GM19043 (cell line): ENCODE results near the gene PCNX2.
A peak's percentile ranks its signal among the peaks of the same experiment; 100 is the strongest.

Experiments
- ATAC-seq: cut with Tn5 transposase; IDR thresholded peaks from one replicate; pipeline ENCODE4 v1.9.1; 2021; ENCODE audit warnings: low read depth; ENCODE audit not compliant: unreplicated experiment

The PCNX2 gene, protein sequence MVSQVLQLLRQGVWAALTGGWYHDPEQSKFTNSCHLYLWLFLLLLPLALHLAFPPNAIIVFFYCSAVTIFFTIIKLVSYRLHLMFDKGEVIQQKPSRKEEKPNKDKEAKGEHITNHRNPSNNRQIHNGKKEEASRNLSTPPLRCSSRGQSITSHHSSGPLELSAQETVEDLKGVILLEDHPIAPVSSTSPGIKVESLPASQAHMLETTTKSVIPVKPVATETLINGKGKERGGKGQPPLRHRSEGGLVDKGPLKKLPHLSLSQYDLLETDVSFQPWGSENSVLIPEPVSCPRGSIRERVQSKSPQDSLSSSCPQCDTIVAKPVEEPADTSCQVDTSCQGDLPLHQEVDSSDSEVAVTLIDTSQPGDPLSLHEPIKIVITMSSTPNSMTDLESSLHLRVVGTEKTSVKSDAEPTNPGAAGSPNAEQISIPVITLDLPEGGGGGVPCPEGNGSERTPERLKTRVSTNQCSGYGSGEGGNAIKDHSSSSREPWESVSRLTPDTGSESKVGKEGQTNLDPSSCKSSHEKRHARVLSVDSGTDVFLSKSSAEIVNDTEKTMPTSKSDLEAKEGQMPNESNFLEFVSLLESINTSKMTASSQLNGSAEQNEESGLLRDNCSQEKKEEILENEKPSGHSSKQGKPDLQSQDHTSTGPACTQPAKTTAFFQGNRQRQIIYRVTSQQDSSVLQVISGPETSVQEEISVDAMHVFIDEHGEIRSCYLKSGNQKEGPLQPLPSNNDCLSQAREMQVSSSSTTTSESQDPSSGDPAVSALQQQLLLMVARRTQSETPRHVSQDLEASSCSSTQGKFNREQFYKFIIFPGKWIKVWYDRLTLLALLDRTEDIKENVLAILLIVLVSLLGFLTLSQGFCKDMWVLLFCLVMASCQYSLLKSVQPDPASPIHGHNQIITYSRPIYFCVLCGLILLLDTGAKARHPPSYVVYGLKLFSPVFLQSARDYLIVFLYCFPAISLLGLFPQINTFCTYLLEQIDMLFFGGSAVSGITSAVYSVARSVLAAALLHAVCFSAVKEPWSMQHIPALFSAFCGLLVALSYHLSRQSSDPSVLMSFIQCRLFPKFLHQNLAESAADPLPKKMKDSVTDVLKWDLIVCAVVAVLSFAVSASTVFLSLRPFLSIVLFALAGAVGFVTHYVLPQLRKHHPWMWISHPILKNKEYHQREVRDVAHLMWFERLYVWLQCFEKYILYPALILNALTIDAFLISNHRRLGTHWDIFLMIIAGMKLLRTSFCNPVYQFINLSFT (N-terminal part only)

DNA sequence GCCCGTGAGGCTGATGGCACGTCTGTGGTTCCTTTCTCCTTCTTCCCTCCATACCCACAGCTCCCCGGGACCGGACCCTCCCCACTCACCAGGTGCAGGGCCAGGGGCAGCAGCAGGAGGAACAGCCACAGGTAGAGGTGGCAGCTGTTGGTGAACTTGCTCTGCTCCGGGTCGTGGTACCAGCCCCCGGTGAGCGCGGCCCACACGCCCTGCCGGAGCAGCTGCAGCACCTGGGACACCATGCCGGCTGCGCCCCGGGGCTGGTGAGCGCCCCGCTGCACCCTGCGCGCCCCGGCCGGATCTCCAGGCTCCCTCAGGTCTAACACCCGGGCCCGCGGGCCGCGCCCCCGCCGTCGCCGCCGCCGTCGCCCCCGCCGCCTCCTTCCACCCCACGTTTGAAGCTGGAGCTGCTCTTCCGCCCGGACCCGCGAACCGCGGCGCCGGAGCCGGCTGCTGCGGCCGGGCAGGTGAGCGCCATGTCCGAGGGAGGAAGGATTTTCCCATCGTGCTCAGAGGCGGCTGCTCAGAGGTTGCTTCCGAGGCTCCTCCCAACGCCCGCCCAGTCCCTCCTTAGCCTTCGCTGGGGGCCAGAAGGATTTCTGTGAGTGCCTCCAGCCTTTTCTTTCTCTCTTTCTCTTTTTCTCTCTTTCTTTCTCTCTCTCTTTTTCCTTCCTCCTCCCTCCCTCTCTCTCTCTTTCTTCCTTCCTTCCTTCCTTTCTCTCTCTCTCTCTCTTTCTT is at the start of gene PCNX2:
Gene PCNX2, minus strand, starts transcription at position 489 of the 738 bp plus-strand sequence. Its CDS starts 247 bp downstream, at position 242.
- ATAC-seq = peak; percentile 89

DNA sequence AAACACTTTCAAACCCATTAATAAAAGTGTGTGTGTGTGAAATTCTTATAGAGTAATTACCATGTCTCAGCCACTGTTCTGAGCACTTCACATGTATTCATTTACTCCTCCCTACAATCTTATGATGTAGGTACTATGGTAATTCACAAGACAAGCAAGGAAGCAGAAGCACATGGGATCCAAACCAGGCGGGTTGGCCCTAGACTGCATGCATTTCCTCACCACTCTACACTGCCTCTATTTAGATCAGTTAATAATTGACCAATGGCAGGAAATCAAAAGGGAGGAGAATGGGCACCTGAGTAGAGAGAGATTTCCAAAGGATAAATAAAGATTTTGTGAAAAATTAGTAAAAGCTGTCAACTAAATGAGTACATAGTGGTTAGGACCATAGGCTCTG is 47.7 kb upstream of the PCNX2 start:
- no peak for ATAC-seq

DNA sequence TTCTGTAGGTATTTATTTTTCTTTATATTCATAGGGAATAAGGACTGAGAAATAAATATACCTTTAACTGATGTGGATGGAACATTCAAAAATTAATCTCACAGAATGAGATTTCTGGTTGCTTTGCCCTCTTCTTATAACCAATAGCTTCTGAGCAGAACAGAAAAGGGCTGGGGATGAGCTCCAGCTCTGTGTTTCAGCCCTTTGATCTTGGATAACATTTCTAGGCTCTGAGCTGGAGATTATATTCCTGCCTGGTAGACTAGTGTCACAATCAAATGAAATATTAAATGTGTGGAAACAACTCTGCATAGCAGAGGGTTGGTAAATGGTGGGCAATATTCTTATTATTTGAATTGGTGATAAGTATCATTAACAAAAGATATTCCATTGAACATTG is 46.6 kb upstream of the PCNX2 start:
- no peak for ATAC-seq

DNA sequence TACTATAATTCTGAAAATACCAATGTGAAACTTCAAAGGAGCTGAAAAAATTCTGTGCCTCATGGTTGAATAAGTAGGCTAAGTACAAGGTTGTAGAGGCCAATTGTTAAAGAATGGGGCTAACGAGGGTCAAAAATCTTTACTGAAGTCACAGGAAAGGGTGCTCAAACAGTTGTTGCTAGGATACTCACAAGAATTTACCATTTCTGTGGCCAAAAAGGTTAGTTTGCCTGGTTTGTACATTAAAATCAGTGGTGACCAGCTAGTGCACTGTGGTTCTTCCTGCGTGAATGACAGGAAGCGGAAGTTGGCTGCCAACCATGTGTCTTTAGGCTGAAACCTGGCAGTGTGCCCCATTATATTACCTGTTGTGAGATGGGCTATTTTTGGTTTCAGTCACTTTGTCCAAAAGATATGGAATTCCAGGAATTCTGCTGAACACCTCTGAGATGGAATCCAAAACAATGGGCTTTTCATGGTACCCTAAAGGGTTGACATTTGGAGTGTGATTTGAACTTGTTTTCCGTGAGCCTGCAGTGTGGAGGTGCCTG is 45.5 kb upstream of the PCNX2 start:
- ATAC-seq = no peak

DNA sequence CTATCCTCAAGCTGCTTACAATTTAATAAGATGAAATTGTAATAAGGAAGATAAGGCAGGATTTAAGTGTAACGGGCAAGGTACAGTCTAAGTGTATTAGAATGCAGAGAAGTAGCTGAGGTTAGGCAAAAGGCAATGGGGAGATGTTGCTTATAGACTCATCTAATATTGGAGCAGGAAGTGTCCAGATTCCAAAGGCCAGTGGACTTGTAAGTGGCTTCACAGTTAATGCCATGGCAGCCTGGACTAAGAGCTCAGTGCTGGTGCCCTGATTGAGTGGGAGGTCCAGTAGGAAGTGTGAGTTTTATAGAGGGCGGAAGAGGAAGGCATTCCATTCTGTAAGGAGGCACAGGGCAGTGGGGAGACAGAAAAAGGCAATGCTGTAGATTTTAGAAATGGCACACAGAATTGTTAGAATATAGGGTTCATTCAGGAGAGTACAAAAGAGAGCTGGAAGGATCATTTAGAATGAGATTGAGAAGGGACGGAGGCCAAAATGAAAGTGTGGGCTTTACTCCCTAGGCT is 44.6 kb upstream of the PCNX2 start:
- no peak for ATAC-seq

DNA sequence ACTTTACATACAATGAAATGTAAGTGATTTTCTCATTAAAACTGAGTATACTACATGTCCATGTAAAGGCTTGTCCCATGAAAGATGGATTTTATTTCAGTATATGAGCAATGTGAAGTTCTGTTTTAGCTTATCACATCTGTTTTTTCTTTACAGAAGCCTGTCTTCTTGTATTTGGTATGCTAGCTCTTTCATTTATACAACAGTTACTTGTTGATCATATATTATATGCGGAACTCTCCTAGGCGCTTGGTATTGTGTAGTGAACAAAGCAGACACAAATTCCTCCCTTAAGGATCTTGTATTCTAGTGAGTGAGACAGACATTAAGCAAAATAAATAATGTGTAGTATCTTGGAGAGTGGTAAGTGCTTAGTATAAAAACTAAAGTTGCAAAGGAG is 42.6 kb upstream of the PCNX2 start:
- ATAC-seq = no peak

DNA sequence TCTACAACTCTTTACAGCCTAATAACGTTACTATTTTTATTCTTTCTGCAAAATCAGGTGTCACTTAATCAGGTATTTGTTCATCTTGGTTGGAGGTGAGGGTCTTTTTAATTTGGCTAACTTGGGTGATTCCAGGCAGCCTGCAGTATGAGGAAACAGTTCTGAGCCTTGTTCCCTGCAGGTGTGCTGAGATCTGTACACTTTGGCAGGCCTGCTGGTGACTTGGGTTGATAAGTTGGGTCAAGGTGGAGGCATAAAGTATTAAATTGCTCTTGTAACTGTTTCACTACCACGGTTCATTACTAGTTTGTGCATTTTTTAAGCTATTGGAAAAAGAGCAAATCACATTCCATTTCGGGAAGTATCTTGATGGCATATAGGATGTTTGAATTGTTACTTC is 42.0 kb upstream of the PCNX2 start:
- ATAC-seq = no peak

DNA sequence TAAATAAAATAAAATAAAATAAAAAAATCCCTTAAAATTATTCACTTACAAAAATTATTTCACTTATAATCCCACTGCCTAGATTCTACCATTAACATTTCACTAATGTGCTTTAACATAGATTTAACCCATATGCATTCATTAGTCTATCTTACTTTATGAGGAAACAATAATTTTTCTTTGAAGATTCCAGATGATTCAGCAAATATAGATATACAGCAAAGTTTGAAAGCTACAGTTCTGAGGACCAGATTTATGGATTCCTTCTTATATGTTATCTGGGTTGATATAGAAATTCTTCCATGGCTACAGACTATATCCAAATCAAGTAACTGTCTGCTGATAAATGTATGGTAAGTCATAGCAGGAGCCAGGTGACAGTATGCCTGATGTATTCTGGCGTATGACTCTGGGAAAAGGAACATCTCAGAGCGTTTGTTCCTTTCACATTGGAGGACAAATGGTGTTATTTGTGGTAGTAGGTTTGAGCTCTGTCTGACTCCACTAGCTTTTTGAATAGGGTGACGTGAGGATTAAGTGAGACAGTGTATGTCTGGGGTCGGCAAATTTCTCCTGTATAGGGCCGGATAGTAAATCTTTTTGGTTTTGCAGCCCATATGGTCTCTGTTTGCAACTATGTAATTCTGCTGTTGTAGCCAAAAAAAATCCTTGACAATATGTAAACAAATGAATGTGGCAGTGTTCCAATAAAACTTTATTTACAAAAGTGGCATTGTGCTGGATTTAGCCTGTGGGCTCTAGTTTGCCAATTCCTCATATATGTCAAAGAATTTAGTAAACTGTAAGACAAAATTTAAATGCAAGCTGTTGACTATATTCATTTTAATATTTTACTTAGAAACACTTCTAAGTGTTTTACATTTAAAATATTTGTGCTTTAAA is 41.3 kb upstream of the PCNX2 start:
- no peak for ATAC-seq

DNA sequence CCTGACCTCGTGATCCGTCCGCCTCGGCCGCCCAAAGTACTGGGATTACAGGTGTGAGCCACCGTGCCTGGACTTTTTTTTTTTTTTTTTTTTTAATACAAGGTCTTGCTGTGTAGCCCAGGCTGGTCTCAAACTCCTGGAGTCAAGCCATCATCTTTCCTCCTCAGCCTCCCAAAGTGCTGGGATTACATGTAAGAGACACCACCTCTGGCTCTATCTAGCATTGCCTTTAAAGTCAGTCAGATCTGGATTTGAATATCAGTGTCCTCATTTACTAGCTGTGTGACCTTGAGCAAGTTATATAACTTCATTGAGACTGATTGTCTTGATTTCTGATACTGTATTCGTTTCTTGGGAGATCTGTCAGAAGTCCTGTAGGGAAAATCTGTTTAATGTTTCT is 38.6 kb upstream of the PCNX2 start:
- ATAC-seq = no peak

DNA sequence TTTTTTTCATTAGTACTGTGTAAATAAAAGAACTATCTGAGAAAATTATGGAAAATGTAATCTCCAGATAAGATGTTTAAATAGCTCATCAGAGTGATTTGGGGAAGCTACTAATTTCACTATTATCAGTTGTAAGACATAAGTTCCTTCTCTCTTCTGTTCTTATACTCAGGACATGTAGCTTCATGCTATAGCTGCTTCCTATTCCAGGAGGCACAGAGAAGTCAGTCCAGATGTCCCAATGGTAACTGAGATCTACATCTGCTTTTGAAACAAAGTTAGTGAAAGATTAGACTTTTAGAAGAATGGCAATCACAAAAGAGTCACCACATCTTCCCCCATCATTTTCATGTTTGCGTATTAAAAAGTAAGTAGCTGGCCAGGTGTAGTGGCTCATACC is 37.6 kb upstream of the PCNX2 start:
- no peak for ATAC-seq

DNA sequence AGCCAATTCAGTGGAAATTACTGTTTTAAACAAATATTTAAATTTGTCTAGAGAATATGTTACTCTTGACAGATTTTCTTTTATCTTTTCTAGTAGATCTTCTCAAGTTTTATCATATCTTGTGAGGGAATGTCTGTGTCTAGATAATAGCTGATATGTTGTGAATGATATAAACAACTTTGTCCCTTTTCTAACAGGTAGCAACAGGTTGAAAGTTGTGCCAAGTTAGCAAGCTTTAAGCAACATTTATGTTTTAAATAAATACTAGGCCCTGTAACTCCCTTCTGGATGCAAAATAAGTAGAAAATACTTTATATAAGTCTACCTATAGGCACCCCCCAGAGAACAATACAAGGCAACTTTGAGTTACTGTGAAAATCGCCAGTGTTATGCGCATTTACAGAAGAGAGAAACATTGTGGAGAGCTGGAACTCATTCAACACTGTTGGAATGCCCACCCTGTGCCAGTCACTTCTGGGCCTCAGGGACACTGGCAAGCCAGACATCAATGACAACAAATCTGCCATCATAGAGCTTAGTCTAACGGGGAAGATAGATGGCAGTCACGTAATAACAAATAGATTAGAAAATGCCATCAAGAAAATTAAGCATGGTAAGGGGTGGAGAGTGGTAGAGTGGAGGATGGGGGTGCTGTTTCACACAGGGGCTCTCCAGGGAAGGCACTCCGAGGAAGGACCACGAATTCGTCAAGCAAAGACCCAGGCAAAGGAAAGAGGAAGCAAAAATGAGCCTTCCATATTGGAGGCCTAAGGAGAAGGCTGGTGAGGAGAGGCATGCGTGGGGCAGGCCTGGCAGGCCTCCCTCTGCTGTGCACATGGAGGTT is 36.4 kb upstream of the PCNX2 start:
- ATAC-seq = no peak

DNA sequence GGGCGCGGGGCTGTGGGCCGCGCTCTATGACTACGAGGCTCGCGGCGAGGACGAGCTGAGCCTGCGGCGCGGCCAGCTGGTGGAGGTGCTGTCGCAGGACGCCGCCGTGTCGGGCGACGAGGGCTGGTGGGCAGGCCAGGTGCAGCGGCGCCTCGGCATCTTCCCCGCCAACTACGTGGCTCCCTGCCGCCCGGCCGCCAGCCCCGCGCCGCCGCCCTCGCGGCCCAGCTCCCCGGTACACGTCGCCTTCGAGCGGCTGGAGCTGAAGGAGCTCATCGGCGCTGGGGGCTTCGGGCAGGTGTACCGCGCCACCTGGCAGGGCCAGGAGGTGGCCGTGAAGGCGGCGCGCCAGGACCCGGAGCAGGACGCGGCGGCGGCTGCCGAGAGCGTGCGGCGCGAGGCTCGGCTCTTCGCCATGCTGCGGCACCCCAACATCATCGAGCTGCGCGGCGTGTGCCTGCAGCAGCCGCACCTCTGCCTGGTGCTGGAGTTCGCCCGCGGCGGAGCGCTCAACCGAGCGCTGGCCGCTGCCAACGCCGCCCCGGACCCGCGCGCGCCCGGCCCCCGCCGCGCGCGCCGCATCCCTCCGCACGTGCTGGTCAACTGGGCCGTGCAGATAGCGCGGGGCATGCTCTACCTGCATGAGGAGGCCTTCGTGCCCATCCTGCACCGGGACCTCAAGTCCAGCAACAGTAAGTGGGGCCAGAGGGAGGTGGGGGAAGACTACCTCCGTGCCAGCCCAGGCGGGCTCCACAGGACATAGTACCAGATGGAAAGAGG is 32.8 kb upstream of the PCNX2 start:
- ATAC-seq = peak; percentile 24

DNA sequence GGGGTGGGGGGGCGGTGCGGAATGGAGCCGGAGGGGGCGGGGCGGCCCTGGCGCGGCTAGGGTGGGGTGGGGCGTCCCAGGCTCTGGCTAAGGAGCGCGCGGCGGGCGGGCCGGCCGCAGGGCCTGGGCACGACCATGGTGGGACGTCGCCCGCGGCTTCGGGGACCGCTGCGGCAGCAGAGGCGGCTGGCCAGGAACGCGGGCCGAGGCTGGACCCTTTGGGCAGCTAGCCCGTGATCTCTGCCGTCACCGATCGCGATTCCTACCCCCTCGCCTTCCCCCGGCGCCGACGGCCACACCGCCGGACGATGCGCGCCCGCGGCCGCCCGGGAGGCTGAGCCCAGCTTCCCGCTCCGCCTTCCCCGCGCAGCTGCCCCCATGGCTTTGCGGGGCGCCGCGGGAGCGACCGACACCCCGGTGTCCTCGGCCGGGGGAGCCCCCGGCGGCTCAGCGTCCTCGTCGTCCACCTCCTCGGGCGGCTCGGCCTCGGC is 32.2 kb upstream of the PCNX2 start, which contains the start of gene MAP3K21:
Gene MAP3K21, plus strand, starts transcription at position 74 of the 491 bp plus-strand sequence. Its CDS starts 305 bp downstream, at position 379.
- peak; percentile 44 for ATAC-seq

DNA sequence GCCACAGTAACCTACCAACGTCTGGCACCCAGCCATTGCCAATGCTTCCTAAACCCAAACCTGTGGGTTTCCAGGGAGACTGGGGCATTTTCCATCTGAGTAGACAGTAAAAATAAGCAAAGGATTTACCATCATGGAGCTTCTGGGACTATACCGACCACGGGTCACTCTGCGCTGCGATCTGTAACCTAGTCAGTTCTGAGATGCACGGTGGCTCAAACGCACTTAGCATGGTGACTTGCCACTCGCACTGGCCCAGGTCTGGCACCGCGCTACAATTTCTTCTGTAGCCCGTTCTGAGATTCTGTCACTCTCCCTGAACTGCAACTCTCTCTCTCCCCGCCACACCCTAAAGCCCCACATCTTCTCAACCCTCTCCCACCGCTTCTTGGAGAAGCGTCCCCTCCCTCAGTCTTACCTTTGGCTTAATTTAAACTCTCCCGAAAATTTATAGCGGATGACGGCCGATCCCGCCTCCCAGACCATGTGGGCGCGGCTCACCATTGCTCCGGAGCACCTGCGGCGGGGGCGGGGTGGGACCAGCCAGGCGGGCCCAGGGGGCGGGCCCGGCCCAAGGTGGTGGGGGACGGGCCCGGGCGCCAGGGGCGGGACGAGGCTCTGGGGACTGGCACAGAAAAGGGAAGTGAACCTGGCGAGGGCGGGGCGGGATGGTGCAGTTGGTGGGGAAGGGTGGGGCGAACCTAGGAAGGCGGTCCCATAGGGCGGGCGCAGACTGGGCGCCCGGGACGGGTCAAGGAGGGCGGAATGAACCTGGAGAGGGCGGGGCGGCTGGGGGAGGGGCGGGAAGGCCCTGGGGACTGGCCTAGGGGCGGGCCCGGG is 31.5 kb upstream of the PCNX2 start:
- peak; percentile 91 for ATAC-seq

DNA sequence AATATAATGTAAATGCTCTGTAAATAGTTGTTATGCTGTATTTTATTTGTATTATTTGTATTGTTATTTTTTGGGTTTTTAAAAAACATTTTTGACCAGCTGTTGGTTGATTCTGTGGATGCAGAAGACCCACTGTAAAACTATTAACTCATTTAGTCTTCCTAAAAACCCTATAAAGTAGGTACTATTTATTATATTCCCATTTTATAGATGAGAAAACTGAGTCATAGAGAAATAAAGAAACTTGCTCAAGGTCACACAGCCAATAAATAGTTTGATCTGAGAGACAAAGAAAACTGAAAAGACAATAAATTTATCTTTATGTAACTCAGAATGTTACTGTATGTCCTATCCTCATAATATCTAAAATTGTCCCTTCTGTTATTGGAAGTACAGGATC is 30.8 kb upstream of the PCNX2 start:
- no peak for ATAC-seq

DNA sequence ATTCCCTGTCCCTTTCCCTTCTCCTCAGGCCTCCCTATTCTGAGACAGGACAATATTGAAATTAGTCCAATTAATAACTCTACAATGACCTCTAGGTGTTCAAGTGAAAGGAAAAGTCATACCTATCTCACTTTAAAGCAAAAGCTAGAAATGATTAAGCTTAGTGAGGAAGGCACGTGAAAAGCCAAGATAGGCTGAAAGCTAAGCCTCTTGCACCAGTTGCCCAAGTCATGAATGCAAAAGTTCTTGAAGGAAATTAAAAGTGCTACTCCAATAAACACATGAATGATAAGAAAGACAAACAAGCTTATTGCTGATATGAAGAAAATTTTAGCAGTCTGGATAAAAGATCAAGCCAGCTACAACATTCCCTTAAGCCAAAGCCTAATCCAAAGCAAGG is 28.2 kb upstream of the PCNX2 start:
- no peak for ATAC-seq
